Stimulated activated CD8-positive, alpha-beta memory T cell treated with anti-CD3 and anti-CD28 coated beads, Interleukin-15, amount 100 ng/mL, for 4 hours (primary cell): ENCODE measurements around the gene RETREG3.

ENCODE experiments used
- DNase-seq, 2 donors: peaks; one replicate each; pipeline ENCODE4 v3.0.0-alpha.2; 2020; ENCODE audit warnings: low read depth in 2 of 2

RETREG3 gene

GRCh38 chr17:42531455-42532354 lies 77.5 kb downstream of the RETREG3 start:
- no peak for DNase-seq

GRCh38 chr17:42530952-42531454 lies 78.2 kb downstream of the RETREG3 start:
- no peak for DNase-seq
